Measurements from ENCODE around the gene NTM.

The NTM gene

GRCh38 chr11:131823772-131824171 lies 453.4 kb downstream of the NTM start:
- DNase-seq (ENCODE audit: low read depth in 2 of 2), result no peak

GRCh38 chr11:131824771-131825170 lies 454.4 kb downstream of the NTM start:
- no peak for DNase-seq (ENCODE audit: low read depth in 2 of 2)

DNA sequence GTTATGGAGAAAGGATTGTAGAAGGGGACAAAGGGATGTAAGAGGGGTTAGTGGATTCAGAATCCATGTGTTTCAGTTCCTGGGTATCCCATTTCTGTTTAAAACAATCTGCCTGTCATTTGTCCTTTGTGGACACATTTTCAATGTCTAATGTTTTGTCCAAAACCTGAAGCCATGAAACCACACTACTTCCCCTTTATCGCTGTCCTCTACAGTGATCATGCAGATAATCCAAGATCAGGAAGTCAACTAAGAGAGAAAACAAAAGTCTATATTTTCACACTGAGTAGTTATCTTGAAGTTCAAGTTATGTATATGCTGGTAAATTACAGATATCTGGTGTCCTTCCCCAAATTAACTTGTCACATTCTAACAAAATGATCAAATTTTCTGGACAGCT lies 457.0 kb downstream of the NTM start:
- no peak for DNase-seq (ENCODE audit: low read depth in 2 of 2)

GRCh38 chr11:131829725-131830124 lies 459.3 kb downstream of the NTM start:
- no peak for DNase-seq (ENCODE audit: low read depth in 2 of 2)

DNA sequence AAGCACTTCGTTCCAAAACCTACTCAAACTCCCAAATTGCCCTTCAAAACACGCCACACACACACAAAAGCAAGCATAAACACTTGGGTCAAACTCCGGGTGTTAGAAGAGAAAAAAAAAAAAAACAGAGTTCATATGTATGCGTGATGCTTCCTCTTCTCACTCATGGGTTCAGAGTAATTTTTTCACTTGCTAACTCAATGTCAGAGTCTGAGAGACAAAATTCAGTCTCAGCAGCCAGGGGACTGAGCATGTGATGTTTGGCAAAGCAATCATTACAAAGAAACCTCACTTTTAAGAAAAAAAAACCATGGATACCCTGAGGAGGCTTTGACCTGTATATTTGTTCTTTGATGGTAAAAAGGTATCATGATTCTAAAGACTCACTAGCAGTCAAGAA lies 461.7 kb downstream of the NTM start:
- DNase-seq (ENCODE audit: low read depth in 2 of 2), result no peak

GRCh38 chr11:131833366-131833765 lies 463.0 kb downstream of the NTM start:
- no peak for DNase-seq (ENCODE audit: low read depth in 2 of 2)

- no peak for DNase-seq (ENCODE audit: low read depth in 2 of 2)
Measured at GRCh38 chr11:131837562-131837961, 467.1 kb downstream of the NTM start.

DNA sequence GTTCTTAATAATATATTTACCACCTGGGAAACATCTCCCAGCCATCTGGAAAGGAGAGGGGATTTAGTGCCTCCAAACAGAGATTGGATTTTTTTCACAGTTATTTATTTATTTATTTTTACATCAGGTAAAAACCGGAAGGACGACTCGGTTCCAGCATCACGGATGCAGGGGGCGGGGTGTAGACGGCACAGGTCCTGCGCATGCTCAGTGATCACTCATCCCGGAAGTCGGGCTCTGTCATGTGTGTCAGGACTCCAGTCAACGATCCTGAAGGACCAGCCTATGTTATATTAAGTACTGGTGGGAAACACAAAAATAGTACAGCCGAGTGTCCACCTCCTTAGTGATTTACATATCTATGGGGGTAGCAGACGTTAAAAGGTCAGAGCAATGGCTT lies 467.6 kb downstream of the NTM start:
- DNase-seq (ENCODE audit: low read depth in 2 of 2), result no peak

GRCh38 chr11:131839326-131839725 lies 468.9 kb downstream of the NTM start:
- no peak for DNase-seq (ENCODE audit: low read depth in 2 of 2)

- no peak for DNase-seq (ENCODE audit: low read depth in 2 of 2)
Measured at GRCh38 chr11:131840545-131840944, 470.1 kb downstream of the NTM start.

GRCh38 chr11:131841028-131841427 lies 470.6 kb downstream of the NTM start:
- DNase-seq (ENCODE audit: low read depth in 2 of 2), result no peak

GRCh38 chr11:131841925-131842635 lies 471.7 kb downstream of the NTM start:
- DNase-seq (ENCODE audit: low read depth in 2 of 2), result no peak

- DNase-seq (ENCODE audit: low read depth in 2 of 2), result no peak
Measured at GRCh38 chr11:131845255-131845654, 474.8 kb downstream of the NTM start.

DNA sequence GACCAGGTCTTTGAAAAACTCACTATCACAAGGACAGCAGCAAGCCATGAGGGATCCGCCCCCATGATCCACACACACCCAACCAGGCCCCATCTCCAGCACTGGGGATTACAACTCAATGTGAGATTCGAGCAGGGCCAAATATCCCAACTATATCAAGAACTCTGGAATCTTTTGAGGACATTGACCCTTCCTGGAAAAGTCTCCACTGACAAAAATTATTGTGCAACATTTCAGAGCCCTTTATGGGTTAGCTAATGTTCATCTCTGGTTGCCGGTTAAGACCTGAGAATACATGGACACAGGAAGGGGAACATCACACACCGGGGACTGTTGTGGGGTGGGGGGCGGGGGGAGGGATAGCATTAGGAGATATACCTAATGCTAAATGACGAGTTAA lies 479.1 kb downstream of the NTM start:
- DNase-seq (ENCODE audit: low read depth in 2 of 2), result no peak

GRCh38 chr11:131850507-131850906 lies 480.1 kb downstream of the NTM start:
- DNase-seq (ENCODE audit: low read depth in 2 of 2), result no peak

GRCh38 chr11:131851964-131852755 lies 481.7 kb downstream of the NTM start:
- DNase-seq (ENCODE audit: low read depth in 2 of 2), result no peak

GRCh38 chr11:131852757-131853156 lies 482.3 kb downstream of the NTM start:
- DNase-seq (ENCODE audit: low read depth in 2 of 2), result no peak

DNA sequence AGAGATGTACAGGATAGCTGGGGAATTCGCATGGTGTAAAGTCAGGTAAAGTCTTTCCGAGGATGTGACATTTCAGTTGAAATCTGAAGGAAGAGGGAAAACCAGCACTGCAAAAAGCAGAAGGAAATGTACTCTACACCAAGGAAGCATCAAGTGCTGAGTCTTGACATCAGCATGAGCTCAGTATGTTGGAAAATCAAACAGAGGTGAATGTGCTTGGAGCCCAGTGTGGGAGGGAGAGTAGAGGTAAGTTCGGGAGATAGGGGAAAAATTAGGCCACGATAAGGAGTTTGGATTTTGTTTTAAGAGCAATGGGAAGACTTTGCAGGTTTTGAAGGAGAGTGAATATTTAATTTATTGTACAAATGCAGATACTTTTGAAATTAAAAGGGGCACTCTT lies 484.0 kb downstream of the NTM start:
- DNase-seq (ENCODE audit: low read depth in 2 of 2), result no peak

DNA sequence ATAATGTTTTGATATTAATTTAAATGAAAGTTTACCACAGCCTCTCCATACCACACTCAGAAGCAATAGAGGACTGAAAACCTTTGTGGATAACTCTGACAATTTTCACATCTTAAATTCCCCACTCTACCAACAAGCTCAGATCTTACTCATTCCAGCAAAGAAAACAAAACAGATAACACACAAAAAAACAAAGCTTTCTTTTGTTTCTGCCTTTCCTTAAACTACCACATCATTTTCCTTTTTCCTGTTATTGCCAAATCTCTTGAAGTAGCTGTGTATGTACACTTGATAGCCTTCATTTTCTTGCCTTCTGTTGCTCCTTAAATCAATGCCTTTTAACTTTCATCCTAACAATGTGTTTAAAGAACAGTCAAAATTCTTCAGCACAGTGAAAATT lies 484.9 kb downstream of the NTM start:
- DNase-seq (ENCODE audit: low read depth in 2 of 2), result no peak

DNA sequence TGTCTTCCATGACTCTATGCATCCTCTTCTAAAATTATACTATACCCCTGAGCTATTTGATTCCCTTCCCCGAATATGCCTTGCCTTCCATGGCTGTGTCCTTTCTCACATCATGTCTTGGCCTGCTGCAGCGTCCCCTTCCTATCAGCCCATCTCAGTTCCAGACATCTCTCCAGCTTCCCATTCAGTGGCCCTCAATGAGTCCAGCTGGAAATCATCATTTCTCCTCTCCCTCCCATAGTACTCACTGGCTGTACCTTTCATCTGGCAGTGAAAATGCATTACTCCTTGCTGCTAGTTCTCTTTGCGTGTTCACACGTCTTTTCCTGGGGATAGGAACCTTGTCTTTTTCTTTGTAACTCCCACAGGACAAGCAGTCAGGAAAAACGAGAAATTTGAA lies 486.8 kb downstream of the NTM start:
- DNase-seq (ENCODE audit: low read depth in 2 of 2), result no peak

DNA sequence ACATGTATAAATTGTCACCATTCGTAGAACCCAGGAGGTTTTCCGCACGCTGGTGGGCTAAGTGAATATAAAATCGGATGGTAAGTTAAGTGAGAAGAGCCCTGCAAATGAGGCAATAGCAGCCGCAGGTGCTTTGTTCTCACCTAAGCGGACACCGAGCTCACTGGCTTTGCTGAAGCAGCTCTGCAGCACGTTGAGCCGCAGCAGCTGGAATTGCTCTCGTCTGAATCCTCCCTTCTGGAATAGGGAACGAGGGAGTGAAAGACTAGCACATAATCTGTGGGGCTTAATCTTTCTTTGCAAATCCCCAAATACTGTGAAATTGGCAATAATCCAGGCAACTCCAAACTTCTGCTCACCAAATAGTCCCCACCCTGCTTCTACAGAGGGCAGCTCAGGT lies 488.1 kb downstream of the NTM start:
- DNase-seq (ENCODE audit: low read depth in 2 of 2), result no peak

- DNase-seq (ENCODE audit: low read depth in 2 of 2), result no peak
Measured at GRCh38 chr11:131859538-131860210, 489.3 kb downstream of the NTM start.

DNA sequence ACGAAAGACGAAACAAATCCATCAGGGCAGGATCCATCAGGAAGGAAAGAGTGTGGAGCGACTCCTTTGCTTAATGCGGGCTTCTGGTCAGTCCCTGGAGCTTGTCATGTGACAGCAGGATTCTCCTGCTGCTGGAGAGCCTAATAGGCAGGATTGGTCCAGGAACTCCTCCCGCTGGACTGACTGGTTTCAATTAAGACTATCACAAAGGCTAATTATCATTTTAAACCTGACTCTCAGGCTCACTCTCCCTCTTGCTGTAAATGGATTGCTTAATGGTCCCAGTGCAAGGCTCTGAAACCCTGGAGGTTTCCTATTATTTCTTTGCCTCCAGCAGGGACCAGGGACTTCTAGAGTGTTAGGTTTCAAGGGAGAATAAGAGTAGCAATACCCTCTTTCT lies 493.8 kb downstream of the NTM start:
- DNase-seq (ENCODE audit: low read depth in 2 of 2), result no peak
